ENCODE data around the gene MCRIP1. TPM values are rescaled to one million over a fixed set of nuclear protein-coding genes. Genes with fewer than 3 reads are reported as not detected.

MCRIP1 gene
- total RNA-seq (2014; rRNA removed; shearing (Covaris generic)), result 34.1 and 48.1 TPM in 2 replicates

- DNase-seq (ENCODE audit: low read depth), result peak; percentile 87
These were observed at the start of gene MCRIP1 for GRCh38 chr17:81833160-81833920. Gene MCRIP1, minus strand, starts transcription at chr17:81833291. Its CDS starts 8,785 bp downstream, at chr17:81824506.

GRCh38 chr17:81879121-81879520 lies 46.0 kb upstream of the MCRIP1 start:
- no peak for DNase-seq (ENCODE audit: low read depth)

- no peak for DNase-seq (ENCODE audit: low read depth)
These were observed 45.2 kb upstream of the MCRIP1 start for GRCh38 chr17:81878294-81878693.

GRCh38 chr17:81877569-81877968 lies 44.5 kb upstream of the MCRIP1 start:
- no peak for DNase-seq (ENCODE audit: low read depth)

- peak; percentile 84 for DNase-seq (ENCODE audit: low read depth)
These were observed 38.5 kb upstream of the MCRIP1 start for GRCh38 chr17:81871387-81872230.

DNA sequence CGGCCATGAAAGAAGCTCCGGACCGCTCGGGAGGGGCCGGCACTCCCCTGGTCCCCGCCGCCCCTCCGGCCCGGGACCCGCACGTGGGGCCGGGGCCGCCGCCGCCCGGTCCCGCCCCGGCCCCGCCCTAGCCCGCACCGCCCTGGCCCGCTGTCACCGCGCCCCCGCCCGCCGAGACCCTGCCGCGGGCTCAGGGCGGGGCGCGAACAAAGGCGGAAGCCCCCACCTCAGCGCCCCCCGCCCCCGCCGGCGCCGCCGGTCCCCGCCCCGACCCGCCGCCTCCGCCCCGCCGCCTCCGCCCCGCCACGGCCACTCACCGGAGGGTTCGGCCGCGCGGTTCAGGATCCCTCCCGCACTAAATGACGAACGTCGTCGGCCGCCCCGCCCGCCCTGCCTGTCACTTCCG lies 37.9 kb upstream of the MCRIP1 start, which contains the start of gene ARHGDIA:
TSS of gene ARHGDIA (minus strand) at position 357 of the 406 bp plus-strand sequence. CDS start 1,407 bp downstream, outside the sequence.
- DNase-seq (ENCODE audit: low read depth), result no peak

GRCh38 chr17:81870131-81870980 lies 37.3 kb upstream of the MCRIP1 start:
- DNase-seq (ENCODE audit: low read depth), result peak; percentile 63

DNA sequence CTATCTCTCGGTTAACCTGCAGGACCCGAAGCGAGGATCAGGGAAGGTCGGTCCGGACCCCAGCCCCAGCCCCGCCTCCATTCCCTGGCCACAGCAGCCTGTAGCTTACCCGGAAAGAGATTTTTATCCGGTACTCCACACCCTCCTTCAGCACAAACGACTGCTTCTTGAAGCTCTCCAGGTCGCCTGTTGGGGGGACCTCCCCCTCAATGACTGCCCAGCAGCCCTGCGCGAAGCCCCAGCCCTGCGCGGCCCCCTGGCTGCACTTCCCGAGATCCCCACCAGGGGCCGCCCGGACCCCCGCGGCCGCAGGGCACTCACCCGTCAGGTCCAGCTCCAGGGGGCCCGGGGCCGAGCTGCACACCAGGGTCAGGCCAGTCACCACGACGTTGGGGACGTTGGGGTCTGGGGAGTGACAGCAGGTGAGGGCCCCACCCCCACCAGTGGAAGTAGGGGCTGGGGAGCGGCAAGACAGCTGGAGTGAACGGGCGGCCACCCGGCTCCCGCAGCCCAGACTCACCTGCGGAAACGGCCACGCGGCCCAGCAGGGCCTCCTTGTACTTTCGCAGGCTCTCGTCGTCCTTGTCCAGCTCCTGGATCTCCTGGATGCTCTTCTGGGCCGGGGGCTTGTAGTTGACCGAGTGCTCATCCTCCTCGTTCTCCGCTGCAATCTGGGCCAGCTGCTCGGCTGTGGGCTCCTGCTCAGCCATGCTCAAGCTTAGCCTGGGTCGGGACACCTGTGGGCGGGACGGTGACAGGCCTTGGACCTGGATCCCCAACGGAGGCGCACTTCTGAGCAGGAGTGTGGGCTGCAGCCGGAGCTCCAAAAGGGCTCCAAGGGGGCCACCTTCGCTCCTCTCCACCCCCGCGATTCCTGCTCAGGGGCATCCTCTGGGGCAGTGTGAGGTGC lies 36.4 kb upstream of the MCRIP1 start:
- DNase-seq (ENCODE audit: low read depth), result no peak

- DNase-seq (ENCODE audit: low read depth), result peak; percentile 69
These were observed 35.7 kb upstream of the MCRIP1 start for GRCh38 chr17:81868674-81869220.

DNA sequence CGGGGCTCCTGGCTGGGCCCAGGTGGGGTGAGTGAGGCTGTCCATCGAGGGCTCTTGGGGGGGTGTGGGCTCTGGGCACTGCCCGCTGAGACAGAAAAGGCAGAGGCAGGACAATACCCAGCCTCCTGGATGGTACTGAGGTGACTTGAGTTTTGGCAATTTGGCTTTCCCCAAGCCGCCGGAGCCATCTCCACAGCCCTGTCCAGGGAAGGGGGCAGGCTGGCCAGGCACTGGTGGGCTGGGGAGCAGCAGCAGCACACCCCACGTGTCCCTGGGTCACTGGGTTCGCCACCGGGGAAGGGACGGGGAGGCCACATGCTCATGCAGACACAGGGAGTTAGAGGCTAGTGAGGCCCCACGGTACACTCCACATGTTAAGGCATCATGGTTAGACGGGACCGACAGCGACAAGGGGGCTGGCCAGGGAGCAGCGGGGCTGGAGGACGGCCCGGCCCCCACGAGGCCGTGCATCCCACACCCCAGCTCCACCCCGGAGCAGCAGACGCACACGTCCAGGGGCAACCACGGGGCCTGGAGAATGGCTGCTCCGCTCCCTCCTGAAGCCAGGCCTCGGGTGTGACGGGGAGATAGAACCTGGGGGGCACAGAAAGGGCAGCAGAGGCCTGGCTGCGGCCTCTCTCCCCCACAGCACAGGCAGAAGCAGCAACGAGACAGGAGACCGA lies 35.0 kb upstream of the MCRIP1 start:
- DNase-seq (ENCODE audit: low read depth), result peak; percentile 35

DNA sequence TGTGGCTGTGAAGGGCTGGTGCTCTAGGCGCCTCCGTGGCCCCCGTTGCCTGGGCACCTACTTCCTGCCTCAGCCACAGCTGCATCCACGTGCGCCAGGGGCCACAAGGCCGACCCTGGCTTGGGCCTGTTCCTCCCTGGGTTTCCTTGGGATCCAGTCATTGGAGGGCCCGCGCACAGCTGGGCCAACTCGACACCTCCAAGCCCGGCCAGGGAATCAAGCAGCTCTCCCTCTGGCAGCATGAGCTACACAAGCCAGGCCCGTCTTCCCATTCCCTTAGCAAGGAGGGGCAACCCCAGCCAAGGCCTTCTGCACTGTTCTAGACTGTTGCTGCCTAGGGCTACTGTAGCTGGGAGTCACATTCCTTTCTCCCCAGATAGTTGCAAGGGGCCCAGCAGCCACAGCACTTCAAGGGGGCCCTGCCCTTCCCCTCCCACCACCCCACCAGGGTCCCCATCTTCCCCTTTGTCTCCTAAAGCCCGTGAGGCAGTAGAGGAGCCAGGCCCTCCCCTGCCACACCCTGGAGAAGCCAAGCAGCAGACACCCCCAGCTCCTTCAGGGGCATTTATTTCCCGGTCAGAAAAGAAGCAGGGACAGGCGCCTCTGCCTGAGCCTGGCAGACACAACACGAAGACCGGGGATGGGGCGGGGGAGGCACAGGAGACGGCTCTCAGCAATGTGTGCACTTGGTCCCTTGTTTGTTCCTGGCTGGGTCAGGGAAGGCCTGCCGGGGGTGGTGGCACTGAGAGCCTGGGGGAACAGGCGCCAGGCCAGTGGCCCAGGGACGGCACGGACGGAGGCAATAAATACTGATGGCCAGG lies 34.3 kb upstream of the MCRIP1 start:
- DNase-seq (ENCODE audit: low read depth), result peak; percentile 77

DNA sequence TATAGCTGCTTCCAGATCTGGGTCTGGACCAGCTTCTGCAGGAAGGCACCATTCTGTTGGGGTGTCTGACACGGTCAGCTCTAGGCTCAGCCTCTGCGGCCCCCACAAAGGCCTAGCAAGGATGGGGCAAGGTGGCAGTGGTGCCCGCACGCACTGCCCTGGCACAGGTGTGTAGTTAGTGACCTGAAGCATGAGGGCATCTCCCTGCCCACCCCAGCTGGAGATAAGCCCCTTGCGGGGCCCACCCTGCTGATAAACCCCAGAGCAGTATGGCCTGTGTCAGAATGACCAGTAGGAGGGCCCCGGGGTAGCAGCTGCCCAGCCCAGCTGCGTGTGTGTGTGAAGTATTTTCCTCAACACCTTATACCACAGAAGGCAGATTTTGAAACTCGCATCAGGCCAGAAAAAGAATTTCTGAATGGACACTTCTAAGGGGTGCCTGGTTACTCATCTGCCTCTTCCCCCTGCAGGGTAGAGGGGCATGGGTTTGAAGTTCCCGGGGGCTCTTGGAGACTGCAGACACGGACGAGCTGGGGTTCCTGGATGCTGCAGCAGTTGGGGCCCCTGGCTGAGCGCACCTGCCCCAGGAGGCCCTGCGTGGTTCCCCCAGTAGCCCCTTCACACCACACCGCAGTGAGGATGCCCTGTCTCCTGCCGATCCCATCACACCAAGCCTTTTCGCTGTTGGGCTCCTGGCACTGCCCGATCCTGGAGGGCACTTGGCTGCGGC lies 33.5 kb upstream of the MCRIP1 start:
- no peak for DNase-seq (ENCODE audit: low read depth)

- no peak for DNase-seq (ENCODE audit: low read depth)
These were observed 32.8 kb upstream of the MCRIP1 start for GRCh38 chr17:81865733-81866439.

DNA sequence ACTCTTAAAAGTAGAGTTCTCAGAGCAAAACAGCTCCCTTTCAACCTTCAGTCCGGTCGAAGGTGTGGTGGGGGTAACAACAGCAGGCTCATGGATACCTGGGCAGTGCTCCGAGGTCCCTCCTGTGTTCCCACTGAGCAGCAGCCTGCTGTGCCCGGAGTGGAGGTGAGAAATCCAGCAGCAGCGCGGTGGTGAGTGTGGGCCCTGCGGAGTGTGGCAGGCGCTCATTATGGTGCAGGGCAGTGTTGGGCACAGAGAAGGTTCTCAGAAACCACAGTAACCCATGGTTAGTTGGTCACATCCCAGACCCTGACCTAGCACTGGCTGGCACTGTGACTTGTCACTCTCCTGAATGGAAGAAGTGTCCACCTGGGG lies 32.3 kb upstream of the MCRIP1 start:
- DNase-seq (ENCODE audit: low read depth), result no peak

- no peak for DNase-seq (ENCODE audit: low read depth)
These were observed 31.0 kb upstream of the MCRIP1 start for GRCh38 chr17:81863833-81864768.

DNA sequence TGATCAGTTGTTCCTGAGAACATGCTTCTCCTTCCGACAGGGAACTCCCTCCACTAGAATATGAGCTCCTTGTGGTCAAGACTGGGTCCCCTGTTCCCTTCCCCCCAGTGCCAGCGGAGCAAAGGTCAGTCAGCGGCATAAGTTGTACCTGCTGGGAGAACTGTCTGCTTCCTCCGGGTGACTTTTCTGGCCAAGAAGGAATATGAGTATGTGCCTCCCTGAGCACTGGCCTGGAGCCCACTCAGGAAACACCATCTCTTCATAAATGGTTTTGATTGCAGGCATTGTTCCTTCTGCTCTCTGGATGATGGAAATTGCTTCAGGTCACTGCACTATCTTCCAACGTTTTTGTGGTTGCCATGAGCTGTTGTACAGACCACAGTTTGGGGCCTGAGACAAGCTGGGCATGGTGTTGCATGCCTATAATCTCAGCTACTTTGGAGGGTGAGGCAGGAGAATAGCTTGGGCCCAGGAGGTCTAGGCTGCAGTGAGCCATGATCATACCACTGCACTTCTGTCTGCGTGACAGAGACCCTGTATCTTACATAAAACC lies 30.1 kb upstream of the MCRIP1 start:
- no peak for DNase-seq (ENCODE audit: low read depth)

All from RPMI7951 (cell line).